ENCODE results near the gene TAS2R10. TPM values are rescaled to one million over a fixed set of nuclear protein-coding genes. Genes with fewer than 3 reads are reported as not detected.

Gene TAS2R10
- total RNA-seq, 1 donor from 2014 or later = 0.35 TPM

- H3K9me3 ChIP-seq = no peaks in the 10 kb centered on the region
- no peak for TF ChIP-seq CTCF (IDR thresholded peaks at IDR 0.05)
- H3K36me3 ChIP-seq = no peaks in the 10 kb centered on the region
- no peaks in the 10 kb centered on the region for H3K27me3 ChIP-seq (ENCODE audit: low read depth)
- no peak overlapping the region for H3K4me3 ChIP-seq
- intact Hi-C loops (cut with DNase I) = no loop called here
- DNase-seq (no peak), ATAC-seq (no peak)
- H3K4me1 ChIP-seq = no peaks in the 10 kb centered on the region
- no peak overlapping the region for H3K27ac ChIP-seq
These were observed 42.9 kb downstream of the TAS2R10 start for GRCh38 chr12:10783252-10783651.

- no peaks in the 10 kb centered on the region for H3K9me3 ChIP-seq
- no peak for ATAC-seq
- intact Hi-C loops (cut with DNase I) = loop anchor here (10.0 kb wide), 2 partner anchors 416 to 706 kb away; no protein-coding TSS in a partner anchor
These were observed 47.1 kb downstream of the TAS2R10 start for GRCh38 chr12:10779103-10779502.

More at GRCh38 chr12:10779103-10779502, 47.1 kb downstream of the TAS2R10 start:
- no peak for DNase-seq
- H3K36me3 ChIP-seq = no peaks in the 10 kb centered on the region
- H3K4me1 ChIP-seq = no peaks in the 10 kb centered on the region
- no peak overlapping the region for H3K27ac ChIP-seq
- no peaks in the 10 kb centered on the region for H3K27me3 ChIP-seq (ENCODE audit: low read depth)
- no peak for TF ChIP-seq CTCF (IDR thresholded peaks at IDR 0.05)
- H3K4me3 ChIP-seq = no peak overlapping the region

Other genes starting within 250 kb of the TAS2R10 start
- 19.7 TPM for gene MAGOHB, start 212.7 kb downstream of the TAS2R10 start, total RNA-seq
- gene STYK1, start 152.3 kb downstream of the TAS2R10 start, total RNA-seq = 0.53 TPM
- gene YBX3, start 103.0 kb downstream of the TAS2R10 start, total RNA-seq = 278 TPM
- gene TAS2R7, start 23.7 kb downstream of the TAS2R10 start, total RNA-seq = not detected
- gene TAS2R8, start 19.1 kb downstream of the TAS2R10 start, total RNA-seq = not detected
- not detected for gene TAS2R9, start 16.2 kb downstream of the TAS2R10 start, total RNA-seq
- gene PRR4, start 23.1 kb upstream of the TAS2R10 start, total RNA-seq = 1.7 TPM
- 13.9 TPM for gene PRH1, start 57.9 kb upstream of the TAS2R10 start, total RNA-seq
- 0.92 TPM for gene TAS2R13, start 83.2 kb upstream of the TAS2R10 start, total RNA-seq
- not detected for gene PRH2, start 102.9 kb upstream of the TAS2R10 start, total RNA-seq
- 1.2 TPM for gene TAS2R14, start 112.9 kb upstream of the TAS2R10 start, total RNA-seq
- gene TAS2R50, start 160.6 kb upstream of the TAS2R10 start, total RNA-seq = 0.50 TPM
- 1.3 TPM for gene TAS2R20, start 171.9 kb upstream of the TAS2R10 start, total RNA-seq
- gene TAS2R19, start 196.3 kb upstream of the TAS2R10 start, total RNA-seq = 2.8 TPM
- 1.9 TPM for gene TAS2R31, start 205.0 kb upstream of the TAS2R10 start, total RNA-seq
- gene TAS2R46, start 235.9 kb upstream of the TAS2R10 start, total RNA-seq = 1.7 TPM